ENCODE results near the gene ADAMTSL2.

Gene ADAMTSL2

DNA sequence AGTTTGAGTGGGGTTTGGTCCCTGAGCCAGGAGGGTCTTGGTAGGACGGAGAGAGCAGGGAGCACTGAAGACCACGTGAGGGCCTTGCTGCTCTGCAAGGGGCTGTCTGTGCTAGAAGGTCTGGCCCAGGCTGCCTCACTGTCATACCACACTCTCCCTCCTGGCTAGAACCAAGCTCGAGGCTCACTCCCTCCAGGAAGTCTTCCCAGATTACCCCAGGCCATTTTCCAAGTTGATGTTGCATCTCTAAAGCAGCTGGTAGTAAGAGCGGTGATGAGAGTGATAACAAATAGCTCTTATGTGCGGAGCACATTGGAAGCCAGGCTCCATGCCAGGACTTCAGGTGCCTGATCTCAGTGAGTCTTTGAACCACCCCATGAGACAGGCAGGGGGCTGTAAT lies 16.3 kb upstream of the ADAMTSL2 start:
- no peak for DNase-seq

- DNase-seq = no peak
Observed at GRCh38 chr9:133518706-133519449, 15.6 kb upstream of the ADAMTSL2 start.

GRCh38 chr9:133519693-133520092 lies 14.8 kb upstream of the ADAMTSL2 start:
- no peak for DNase-seq

GRCh38 chr9:133520121-133520835 lies 14.2 kb upstream of the ADAMTSL2 start:
- no peak for DNase-seq

DNA sequence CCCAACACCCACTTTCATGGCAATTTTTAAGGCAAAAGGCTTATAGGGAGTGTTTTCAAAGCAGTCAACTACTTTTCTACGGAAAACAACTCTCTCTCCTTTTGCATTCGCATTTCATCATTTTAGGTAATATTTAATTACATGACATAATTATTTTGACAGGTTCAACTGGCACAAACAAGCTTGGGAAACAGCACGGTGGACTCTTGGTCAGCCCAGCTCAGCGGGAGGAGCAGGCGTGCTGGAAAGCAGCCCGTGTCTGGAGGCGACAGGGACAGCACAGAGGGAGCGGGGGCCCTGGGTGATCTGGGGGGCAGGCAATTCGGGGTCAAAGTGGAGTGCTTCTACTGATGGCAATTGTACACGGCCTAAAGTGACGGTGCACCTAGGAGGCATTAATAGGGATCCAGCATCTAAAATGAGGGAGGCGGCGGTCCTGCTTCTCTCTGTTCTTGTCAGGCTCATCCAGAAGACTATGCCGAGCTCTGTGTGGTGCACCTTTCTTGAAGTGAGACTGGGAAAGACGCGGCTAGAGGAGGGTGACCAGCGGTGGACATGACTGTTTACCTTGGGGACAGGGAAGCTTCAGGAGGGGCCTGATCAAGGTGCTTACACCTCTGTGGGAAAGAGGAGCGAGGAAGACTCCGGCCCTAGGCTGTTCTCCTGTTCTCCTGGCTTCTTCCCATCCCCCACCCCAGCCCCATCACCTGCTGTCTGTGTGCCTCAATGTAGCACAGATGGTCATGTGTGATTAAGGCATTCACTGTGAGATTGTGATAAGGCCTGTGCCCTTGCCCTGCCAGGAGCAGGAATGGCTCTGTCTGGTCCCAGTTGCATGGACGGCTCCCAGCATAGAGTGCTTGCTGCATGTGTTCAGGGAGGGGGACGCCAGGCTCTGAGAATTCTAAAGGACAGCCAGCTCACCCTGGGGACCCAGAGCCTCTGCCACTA lies 13.1 kb upstream of the ADAMTSL2 start:
- no peak for DNase-seq

DNA sequence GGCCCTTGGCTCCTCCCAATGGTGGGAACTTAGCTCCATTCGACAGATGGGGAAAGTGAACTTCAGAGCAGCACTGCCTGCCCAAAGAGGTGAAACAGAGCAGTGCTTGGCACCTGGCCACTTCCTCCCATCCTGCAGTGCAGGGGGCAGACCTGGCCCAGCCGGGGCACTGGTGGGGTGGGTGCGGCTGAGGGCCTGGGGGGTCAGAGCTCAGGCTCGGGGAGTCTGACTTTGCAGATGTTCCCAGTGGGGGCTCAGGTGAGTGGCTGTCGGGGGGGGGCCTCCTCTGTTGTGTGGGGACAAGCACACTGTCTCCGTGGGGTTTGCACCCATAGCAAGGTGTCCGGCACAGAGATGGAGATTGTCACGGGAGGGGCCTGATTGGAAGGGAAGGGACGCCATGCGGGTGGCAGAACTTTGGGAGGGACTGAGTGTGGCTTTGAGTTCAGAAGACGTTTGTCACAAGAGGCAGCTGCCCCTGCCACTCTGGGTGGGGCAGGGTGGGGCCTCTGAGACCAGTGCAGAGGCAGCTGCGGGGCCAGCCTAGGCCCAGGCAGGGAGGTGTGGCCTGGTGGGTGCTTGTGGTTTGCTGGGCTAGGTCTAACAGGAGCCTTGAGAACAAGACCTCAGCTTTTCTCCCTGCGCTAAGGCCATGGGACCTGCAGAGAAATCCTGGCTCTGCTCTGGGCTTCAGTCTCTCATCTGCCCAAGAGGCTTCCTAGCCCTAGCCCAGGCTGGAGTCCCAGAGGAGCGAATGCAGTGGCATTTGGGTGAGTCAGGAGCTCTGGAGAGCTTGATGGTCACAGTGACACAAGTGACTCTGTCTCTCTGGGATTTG lies 12.2 kb upstream of the ADAMTSL2 start:
- DNase-seq = no peak

GRCh38 chr9:133523106-133523505 lies 11.4 kb upstream of the ADAMTSL2 start:
- DNase-seq = no peak

GRCh38 chr9:133524146-133524545 lies 10.4 kb upstream of the ADAMTSL2 start:
- DNase-seq = no peak

GRCh38 chr9:133524679-133525228 lies 9.8 kb upstream of the ADAMTSL2 start, which contains the start of gene MYMK:
TSS of gene MYMK (minus strand) at chr9:133524959. CDS start at chr9:133524844, 115 bp downstream.
- DNase-seq = no peak

- no peak for DNase-seq
Observed at GRCh38 chr9:133525677-133526076, 8.8 kb upstream of the ADAMTSL2 start.

DNA sequence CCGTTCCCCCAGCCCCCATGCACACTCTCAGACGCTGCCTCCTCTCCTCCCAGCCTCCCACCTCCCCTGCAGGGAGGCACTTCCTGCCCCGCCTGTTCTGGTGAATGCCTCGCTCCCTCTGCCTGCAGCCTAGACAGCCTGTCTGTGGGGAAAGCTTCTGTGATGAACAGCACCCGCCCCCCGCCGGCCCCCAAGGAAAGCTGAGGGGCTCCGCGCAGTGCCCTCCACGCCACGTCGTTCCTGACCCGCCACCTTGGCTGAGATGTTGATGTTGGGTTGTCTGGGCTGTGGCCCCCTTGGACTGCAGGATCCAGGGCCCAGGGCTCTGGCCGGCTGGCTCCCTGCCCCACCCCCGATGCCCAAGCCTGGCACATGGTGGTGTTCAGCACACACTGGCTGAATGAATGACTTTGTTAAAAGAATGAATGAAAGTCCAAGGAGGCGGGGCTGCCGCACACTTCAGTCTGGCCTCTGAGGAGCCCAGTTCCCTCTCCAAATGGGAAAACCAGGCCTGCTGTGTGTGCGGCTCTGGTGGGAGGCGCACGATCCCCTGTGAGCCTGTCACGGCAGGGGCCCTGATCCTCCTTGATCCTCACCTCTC lies 7.7 kb upstream of the ADAMTSL2 start:
- DNase-seq = peak; percentile 54

GRCh38 chr9:133527444-133527920 lies 7.0 kb upstream of the ADAMTSL2 start:
- DNase-seq = peak; percentile 72

DNA sequence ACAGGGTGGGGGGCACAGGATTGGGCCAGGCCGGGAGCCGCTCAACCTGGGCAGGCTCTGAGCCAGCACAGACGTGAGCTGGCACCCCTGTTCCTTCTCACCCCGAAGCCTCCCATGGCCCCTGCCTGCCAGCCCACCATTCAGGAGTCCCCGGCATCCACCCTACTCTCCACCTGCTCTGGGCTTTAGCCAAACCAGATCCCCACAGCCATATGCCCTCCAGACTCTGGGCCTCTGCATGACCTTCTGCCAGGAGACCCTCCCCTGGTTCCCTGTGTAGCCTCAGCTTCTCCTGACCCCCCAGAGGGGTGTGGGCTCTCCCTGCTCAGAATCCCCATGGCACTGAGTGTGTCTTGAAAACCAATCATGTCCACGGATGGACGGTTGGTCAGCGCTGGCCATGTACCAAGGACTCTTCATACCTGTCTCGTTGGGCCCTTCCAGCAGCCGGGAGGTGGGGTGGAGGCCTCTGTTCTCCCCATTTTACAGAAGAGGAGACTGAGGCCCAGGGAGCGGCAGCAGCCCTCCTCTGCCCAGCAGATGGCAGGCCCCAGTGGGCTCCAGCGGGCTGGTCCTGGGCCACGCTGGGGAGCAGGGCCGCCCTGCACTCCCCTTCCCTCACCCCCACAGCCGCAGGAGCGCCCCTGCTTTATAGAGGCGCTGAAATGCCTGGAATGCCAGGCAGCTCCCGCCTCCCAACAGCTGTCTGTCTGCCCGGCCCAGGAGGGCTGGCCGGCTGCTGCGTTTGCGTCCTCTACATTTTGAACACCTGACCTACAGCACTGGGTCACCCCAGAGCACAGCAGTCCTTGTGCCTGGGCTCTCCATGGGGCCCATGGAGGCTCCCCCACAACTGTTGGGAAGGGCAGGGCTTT lies 6.3 kb upstream of the ADAMTSL2 start:
- no peak for DNase-seq

- no peak for DNase-seq
Observed at GRCh38 chr9:133528876-133529241, 5.6 kb upstream of the ADAMTSL2 start.

- no peak for DNase-seq
Observed at GRCh38 chr9:133529457-133529856, 5.0 kb upstream of the ADAMTSL2 start.

- no peak for DNase-seq
Observed at GRCh38 chr9:133529874-133530273, 4.6 kb upstream of the ADAMTSL2 start.

DNA sequence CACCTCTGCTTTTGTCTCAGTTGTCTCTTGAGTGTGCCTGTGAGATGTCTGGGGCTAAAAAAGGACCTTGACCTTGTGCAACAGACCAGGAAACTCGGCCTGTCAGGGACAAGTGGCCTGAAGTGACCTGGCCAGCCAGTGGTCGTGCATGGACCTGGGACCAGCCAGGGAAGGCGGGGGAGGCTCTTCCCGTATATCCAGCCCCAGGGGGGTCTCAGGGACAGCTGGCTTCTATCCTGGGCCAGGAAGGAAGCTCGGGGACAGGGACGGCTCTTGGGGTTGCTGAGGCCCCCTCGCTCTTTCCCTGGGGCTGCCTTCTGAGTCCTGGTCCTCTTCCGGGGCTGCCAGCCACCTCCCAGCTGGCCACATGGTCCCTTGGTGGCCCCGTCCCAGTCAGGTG lies 3.2 kb upstream of the ADAMTSL2 start:
- no peak for DNase-seq

DNA sequence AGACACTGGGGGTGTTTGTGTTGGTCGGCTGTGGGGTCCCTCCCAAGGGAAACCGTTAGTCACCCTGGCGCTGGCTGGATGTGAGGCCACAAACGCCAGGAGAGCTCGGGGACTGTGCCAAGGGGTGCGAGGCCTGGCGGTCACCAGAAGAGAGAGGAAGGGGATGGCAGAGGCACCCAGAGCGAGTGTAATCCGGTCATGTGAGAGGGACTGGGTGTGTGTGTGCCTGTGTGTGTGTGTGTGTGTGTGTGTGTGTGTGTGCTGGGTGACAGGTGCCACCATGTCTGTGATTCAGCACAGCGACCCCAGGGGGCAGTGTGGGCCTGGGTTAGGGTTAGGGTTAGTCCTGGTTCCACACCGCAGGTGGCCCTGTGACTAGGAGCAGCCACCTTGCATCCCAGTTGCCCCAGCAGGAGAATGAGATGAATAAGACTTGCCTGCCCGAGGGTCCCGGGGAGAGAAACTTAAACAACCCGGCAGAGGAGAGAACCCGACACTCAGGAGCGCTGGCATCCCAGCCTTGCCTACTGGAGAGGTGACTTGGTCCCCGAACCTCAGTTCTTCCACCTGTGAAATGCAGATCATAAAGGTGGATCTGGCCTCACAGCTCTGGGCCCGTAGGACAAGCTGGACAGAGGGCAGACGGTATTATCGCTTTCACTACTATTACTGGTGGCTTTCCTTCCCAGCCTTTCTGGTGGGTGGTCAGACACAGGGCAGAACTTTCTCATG lies 1.4 kb upstream of the ADAMTSL2 start:
- DNase-seq = no peak

DNA sequence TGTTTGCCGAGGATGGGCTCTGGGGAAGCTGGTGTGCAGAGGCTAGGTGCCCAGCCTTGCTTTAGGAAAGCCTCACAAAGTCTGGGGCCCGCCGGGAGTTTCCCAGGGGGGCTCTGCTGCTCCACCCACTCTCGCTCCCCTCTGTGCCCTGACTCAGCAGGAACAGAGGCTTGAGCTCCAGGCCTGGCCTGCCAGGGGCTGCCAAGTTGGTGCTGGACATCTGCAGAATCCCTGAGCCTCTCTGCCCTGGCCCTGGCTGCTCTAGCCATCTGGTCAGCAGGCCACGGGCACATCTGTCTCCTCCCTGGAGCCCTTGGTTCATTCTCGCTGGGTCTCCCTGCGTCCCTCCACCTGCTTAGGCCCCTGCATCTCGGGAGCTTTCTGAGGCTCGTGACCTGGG lies 647 bp upstream of the ADAMTSL2 start:
- DNase-seq = no peak

All from right kidney (tissue), 1 donor.